IMR-90 (cell line): ENCODE measurements around the gene ASB16. TPM values are rescaled to one million over a fixed set of nuclear protein-coding genes. Genes with fewer than 3 reads are reported as not detected.

Source experiments
- ATAC-seq: fragments of 200-7000 bp; cut with Tn5 transposase; 2 replicates; pipeline ENCODE4 v1.9.1; 2020; ENCODE audit warnings: low read depth, mild to moderate bottlenecking, moderate library complexity
- BruUV-seq: library from RNA; stranded (reverse); fragments of 400-500 nt; replicated peaks from 2 replicates; lab custom pipeline; 2021; lab: Mats Ljungman, UMichigan
- CTCF ChIA-PET: fragments of 300-600 bp; formaldehyde crosslinking; extraction: SDS; loops from one replicate; lab custom pipeline; 2021; ENCODE audit warnings: antibody characterized with exemption; lab: Yijun Ruan, JAX
- POLR2A ChIA-PET: fragments of 300-600 bp; sonication (Branson Sonifier 250); formaldehyde crosslinking; loops from one replicate; lab custom pipeline; 2022; ENCODE audit warnings: antibody characterized with exemption; ENCODE audit not compliant: unreplicated experiment; lab: Charles Lee
- DNase-seq: peaks from one replicate; pipeline ENCODE4 v3.0.0; 2013
- H2AFZ ChIP-seq: replicated peaks from 2 replicates; pipeline ENCODE3; 2013; ENCODE audit warnings: low read length, mild to moderate bottlenecking; ENCODE audit not compliant: poor library complexity
- H2AK5ac ChIP-seq: 2 replicates; pipeline ENCODE4 v1.6.1; 2013; ENCODE audit warnings: low read depth, low read length, inconsistent platforms
- H2AK9ac ChIP-seq: replicated peaks from 2 replicates; pipeline ENCODE3; 2013; ENCODE audit warnings: mild to moderate bottlenecking, low read depth, low read length, moderate library complexity; ENCODE audit not compliant: poor library complexity
- H2BK120ac ChIP-seq: 2 replicates; pipeline ENCODE4 v1.6.1; 2013; ENCODE audit warnings: low read depth, low read length, inconsistent platforms
- H2BK15ac ChIP-seq: 3 replicates; pipeline ENCODE4 v1.6.1; 2013; ENCODE audit warnings: low read depth, low read length, inconsistent platforms
- H2BK20ac ChIP-seq: 2 replicates; pipeline ENCODE4 v1.6.1; 2013; ENCODE audit warnings: low read depth, mild to moderate bottlenecking, inconsistent platforms, low read length, moderate library complexity
- H2BK5ac ChIP-seq: 2 replicates; pipeline ENCODE4 v1.6.1; 2013; ENCODE audit warnings: mild to moderate bottlenecking, low read depth, low read length, inconsistent platforms; ENCODE audit not compliant: poor library complexity, severe bottlenecking
- H3K14ac ChIP-seq: replicated peaks from 2 replicates; pipeline ENCODE4 v1.6.1; 2013; ENCODE audit warnings: low read depth, low read length, inconsistent platforms
- H3K18ac ChIP-seq: 2 replicates; pipeline ENCODE4 v1.6.1; 2013; ENCODE audit warnings: low read depth, low read length, control low read depth
- H3K23ac ChIP-seq: 2 replicates; pipeline ENCODE4 v1.6.1; 2013; ENCODE audit warnings: low read depth, low read length, inconsistent platforms
- H3K27ac ChIP-seq: 2 replicates; pipeline ENCODE4 v1.5.1; 2013; ENCODE audit warnings: mild to moderate bottlenecking, control low read depth, low read length; ENCODE audit not compliant: insufficient read depth
- H3K27me3 ChIP-seq: 2 replicates; pipeline ENCODE4 v1.6.1; 2013; ENCODE audit warnings: low read length; ENCODE audit not compliant: control insufficient read depth, insufficient read depth
- H3K36me3 ChIP-seq: 2 replicates; pipeline ENCODE4 v1.6.1; 2013; ENCODE audit warnings: low read length, mixed read lengths; ENCODE audit not compliant: control insufficient read depth, insufficient read depth
- H3K4ac ChIP-seq: 2 replicates; pipeline ENCODE4 v1.6.1; 2013; ENCODE audit warnings: low read depth, low read length, inconsistent platforms
- H3K4me1 ChIP-seq: 2 replicates; pipeline ENCODE4 v1.6.1; 2013; ENCODE audit warnings: low read length, mixed read lengths; ENCODE audit not compliant: control insufficient read depth, insufficient read depth
- H3K4me2 ChIP-seq: 2 replicates; pipeline ENCODE4 v1.6.1; 2013; ENCODE audit warnings: low read depth, mild to moderate bottlenecking, control low read depth, low read length, moderate library complexity
- H3K4me3 ChIP-seq: 2 replicates; pipeline ENCODE4 v1.5.1; 2013; ENCODE audit warnings: low read depth, mild to moderate bottlenecking, control low read depth, low read length, moderate library complexity; ENCODE audit not compliant: insufficient read depth
- H3K56ac ChIP-seq: 2 replicates; pipeline ENCODE4 v1.6.1; 2013; ENCODE audit warnings: low read length, inconsistent platforms; ENCODE audit not compliant: insufficient read depth; ENCODE audit errors: extremely low read depth
- H3K79me1 ChIP-seq, 2 experiments: 2 replicates each; pipeline ENCODE4 v1.6.1; 2013; ENCODE audit warnings: low read length in 2 of 2, inconsistent platforms in 1 of 2, low read depth in 1 of 2
- H3K9ac ChIP-seq: 2 replicates; pipeline ENCODE4 v1.6.1; 2013; ENCODE audit warnings: low read depth, low read length, control low read depth
- H3K9me1 ChIP-seq: 2 replicates; pipeline ENCODE4 v1.6.1; 2013; ENCODE audit warnings: low read length, inconsistent platforms; ENCODE audit not compliant: insufficient read depth
- H3K9me3 ChIP-seq: 2 replicates; pipeline ENCODE4 v1.6.1; 2013; ENCODE audit warnings: low read length; ENCODE audit not compliant: control insufficient read depth, insufficient read depth
- H4K20me1 ChIP-seq: 2 replicates; pipeline ENCODE4 v1.6.1; 2013; ENCODE audit warnings: low read length, inconsistent platforms; ENCODE audit not compliant: insufficient read depth
- H4K5ac ChIP-seq: 2 replicates; pipeline ENCODE4 v1.6.1; 2013; ENCODE audit warnings: mild to moderate bottlenecking, low read depth, low read length, control low read depth
- H4K8ac ChIP-seq, 2 experiments: 2 replicates each; pipeline ENCODE4 v1.6.1; 2013; ENCODE audit warnings: low read depth in 2 of 2, low read length in 2 of 2, control low read depth in 1 of 2, inconsistent platforms in 1 of 2
- H4K91ac ChIP-seq: 2 replicates; pipeline ENCODE4 v1.6.1; 2013; ENCODE audit warnings: low read depth, low read length, inconsistent platforms; ENCODE audit not compliant: insufficient read depth
- BHLHE40 ChIP-seq: fragments of 150-350 bp; IDR thresholded peaks from 2 replicates; pipeline ENCODE4 v1.6.1; 2016; ENCODE audit warnings: mild to moderate bottlenecking, low read depth, low read length
- CHD1 ChIP-seq: IDR thresholded peaks from 2 replicates; pipeline ENCODE4 v1.6.1; 2012; ENCODE audit warnings: low read depth, low read length, improper control_type of control experiment
- CTCF ChIP-seq: conservative IDR thresholded peaks from 2 replicates; pipeline ENCODE4 v1.5.1; 2012; ENCODE audit warnings: mild to moderate bottlenecking, low read depth, low read length, improper control_type of control experiment
- MAFK ChIP-seq: IDR thresholded peaks from 2 replicates; pipeline ENCODE4 v1.6.1; 2012; ENCODE audit warnings: low read depth, low read length, improper control_type of control experiment
- NFE2L2 ChIP-seq: fragments of 150-350 bp; IDR thresholded peaks from 2 replicates; pipeline ENCODE4 v1.6.1; 2016; ENCODE audit warnings: low read depth, mild to moderate bottlenecking, low read length
- POLR2A ChIP-seq: IDR thresholded peaks from 2 replicates; pipeline ENCODE4 v1.6.1; 2012; ENCODE audit warnings: mild to moderate bottlenecking, low read depth, low read length
- RCOR1 ChIP-seq: IDR thresholded peaks from 2 replicates; pipeline ENCODE4 v1.6.1; 2012; ENCODE audit warnings: mild to moderate bottlenecking, low read length, improper control_type of control experiment; ENCODE audit not compliant: insufficient replicate concordance
- SMC3 ChIP-seq: fragments of 150-350 bp; IDR thresholded peaks from 2 replicates; pipeline ENCODE4 v1.6.1; 2016; ENCODE audit warnings: low read depth, mild to moderate bottlenecking, antibody characterized with exemption, low read length, moderate library complexity
- USF2 ChIP-seq: fragments of 150-350 bp; IDR thresholded peaks from 2 replicates; pipeline ENCODE4 v1.6.1; 2017; ENCODE audit warnings: mild to moderate bottlenecking, antibody characterized with exemption, low read length, low read depth
- WGBS, 2 experiments: methylation state at CpG; one replicate each; pipeline versions ENCODE4 v1.1.5 to v1.1.7; 2013; ENCODE audit warnings: missing lambda C conversion rate in 2 of 2; ENCODE audit not compliant: insufficient read length in 1 of 2; ENCODE audit errors: extremely low coverage in 2 of 2; 5-methylcytosine and 5-hydroxymethylcytosine counted together
- dilution Hi-C: fragments of 300-500 bp; cut with HindIII; formaldehyde crosslinking; loops from one replicate; pipeline ENCODE4 v1.14.3; 2018; ENCODE audit warnings: low sequenced_read_pairs; ENCODE audit not compliant: unreplicated experiment
- in situ Hi-C: fragments of 300-500 bp; cut with MboI; formaldehyde crosslinking; loops from 3 replicates; pipeline ENCODE4 v1.14.3; 2019; ENCODE audit warnings: low sequenced_read_pairs, inconsistent platforms, mixed read lengths
- intact Hi-C: fragments of 100-400 bp; cut with micrococcal nuclease; formaldehyde crosslinking; loops from 2 replicates; pipeline ENCODE4 v1.10.0; 2022
- polyA plus RNA-seq, 3 experiments: library from polyadenylated mRNA; depleted of rRNA; stranded (reverse); fragments of >200 nt; gene quantifications; 2 replicates each; pipeline ENCODE4 v1.2.3, GENCODE V29; 2012; ENCODE audit warnings: low replicate concordance in 1 of 3
- total RNA-seq: library from RNA; depleted of rRNA; stranded (reverse); fragments of >200 nt; gene quantifications from 2 replicates; pipeline ENCODE4 v1.2.3, GENCODE V29; 2012

Gene ASB16
- total and polyA plus RNA-seq, 2 of the 4 experiments (the other 2 are of a cell fraction) = 0.05 TPM; not detected in 1

DNA sequence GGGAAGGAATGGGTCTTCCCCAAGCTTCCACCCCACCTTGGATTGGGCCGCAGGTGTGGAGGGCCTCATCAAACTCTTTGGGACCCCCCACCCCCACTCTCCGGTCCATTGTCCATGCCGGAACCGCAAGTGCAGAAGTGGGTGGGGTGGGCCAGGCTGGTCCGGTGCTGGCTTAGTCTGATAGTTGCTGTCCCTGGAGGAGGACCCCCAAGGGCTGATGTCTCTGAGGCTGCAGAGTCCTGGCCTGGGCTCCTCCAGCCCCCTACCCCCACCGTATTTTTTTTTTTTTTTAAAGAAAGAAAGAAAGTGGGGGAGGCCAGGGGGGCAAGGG is 36.3 kb downstream of the ASB16 start:
- in situ Hi-C loops = loop anchor here (25.0 kb wide), 2 partner anchors 306 to 431 kb away; partner anchors contain the start of gene GPATCH8
- H4K20me1 ChIP-seq = peaks cover 26% of the 10 kb centered on the region; the same call in 1 of the 2 replicates
- no peak overlapping the region for H3K4ac ChIP-seq
- H4K5ac ChIP-seq = no peak overlapping the region
- DNase-seq = no peak
- H2AFZ ChIP-seq = no peak overlapping the region
- CTCF ChIA-PET = interaction anchor here (0.7 kb wide), 1 partner anchor 131 kb away, joined by 3 read pairs; no protein-coding TSS in a partner anchor
- BruUV-seq = TSS peak; percentile 55
- no peak for TF ChIP-seq SMC3
- no peak for TF ChIP-seq USF2
- no peak for TF ChIP-seq CHD1
- TF ChIP-seq POLR2A = no peak
- TF ChIP-seq RCOR1 = no peak
- TF ChIP-seq CTCF = no peak
- no peak for TF ChIP-seq MAFK
- no peak for TF ChIP-seq NFE2L2
- no peak for TF ChIP-seq BHLHE40
- H3K23ac ChIP-seq = no peak overlapping the region
- no peak for ATAC-seq
- POLR2A ChIA-PET = no interaction called here
- H3K14ac ChIP-seq = no peak overlapping the region
- intact Hi-C loops = no loop called here
- H3K4me1 ChIP-seq = peaks cover 22% of the 10 kb centered on the region
- peaks cover 26% of the 10 kb centered on the region for H3K9me1 ChIP-seq
- no peak overlapping the region for H2BK120ac ChIP-seq
- H3K4me3 ChIP-seq = no peak overlapping the region
- dilution Hi-C loops = no loop called here
- H3K18ac ChIP-seq = no peak overlapping the region
- H2BK5ac ChIP-seq = no peak overlapping the region
- H3K56ac ChIP-seq = no peak overlapping the region
- no peak overlapping the region for H4K8ac ChIP-seq
- no peak overlapping the region for H2BK20ac ChIP-seq
- no peaks in the 10 kb centered on the region for H3K9me3 ChIP-seq
- no peak overlapping the region for H2AK5ac ChIP-seq
- H4K91ac ChIP-seq = no peak overlapping the region
- no CpG with 5 or more reads among the region's 6 CpGs for WGBS, 2 experiments
- no peak overlapping the region for H3K4me2 ChIP-seq
- no peak overlapping the region for H2AK9ac ChIP-seq
- H3K27me3 ChIP-seq = no peaks in the 10 kb centered on the region
- peaks cover 42% of the 10 kb centered on the region for H3K36me3 ChIP-seq
- no peak overlapping the region for H3K27ac ChIP-seq
- no peak overlapping the region for H2BK15ac ChIP-seq
- H3K79me1 ChIP-seq = peaks cover 13 to 51% of the 10 kb centered on the region in 2 experiments; a peak in 3 of 4 replicates
- H3K9ac ChIP-seq = no peak overlapping the region
